GM20000 (cell line): Measurements from ENCODE around the gene RNLS.

ENCODE experiments used
- DNase-seq: peaks from one replicate; pipeline ENCODE4 v3.0.0; 2012; ENCODE audit warnings: low spot score
- TF ChIP-seq, protein P1 (sequence below): IDR thresholded peaks from 2 replicates; pipeline ENCODE4 v1.5.1; 2012; ENCODE audit warnings: mild to moderate bottlenecking, control low read depth; ENCODE audit errors: extremely low read depth, missing control alignments

Gene RNLS

DNA sequence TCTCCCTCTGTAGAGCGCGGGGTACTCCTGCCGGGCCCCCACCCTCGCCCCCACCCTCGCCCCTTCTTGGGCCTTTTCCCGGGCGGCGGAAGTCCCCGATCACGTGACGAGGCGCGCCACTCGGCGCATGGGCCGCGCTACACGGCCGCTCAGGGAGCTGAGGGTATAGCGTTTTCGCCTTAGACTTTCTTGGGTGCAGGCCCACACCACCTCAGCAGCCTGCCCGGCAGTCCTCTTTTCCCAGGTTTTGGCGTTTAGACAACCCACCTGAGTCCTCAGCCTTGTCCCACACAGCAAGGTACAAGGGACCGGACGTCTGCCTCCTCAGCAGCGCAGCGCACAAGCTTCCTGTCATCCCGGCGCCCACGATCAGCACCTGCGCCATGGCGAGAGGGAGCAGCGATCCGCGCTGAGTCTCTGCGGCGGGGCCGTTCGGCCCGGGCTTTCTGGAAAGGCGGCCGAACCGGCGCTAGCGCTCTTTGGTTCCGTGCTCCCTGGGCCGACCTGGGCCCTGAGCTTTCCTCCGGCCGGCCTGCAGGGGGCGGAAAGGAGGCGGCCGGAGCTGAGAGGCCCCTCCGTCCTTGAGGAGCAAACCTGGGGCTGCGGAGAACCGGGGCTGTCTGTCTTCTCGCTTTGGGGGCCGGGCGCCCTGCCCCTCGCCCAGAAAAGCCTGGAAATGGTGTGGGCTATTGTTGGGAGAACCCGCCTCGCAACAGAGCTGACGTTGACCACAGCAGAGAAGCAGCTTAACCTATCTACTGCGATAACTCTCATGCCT is at the start of gene RNLS:
TSS of gene RNLS (minus strand) at position 513 of the 778 bp plus-strand sequence.
- peak; percentile 68 for DNase-seq
- TF ChIP-seq, protein P1, sequence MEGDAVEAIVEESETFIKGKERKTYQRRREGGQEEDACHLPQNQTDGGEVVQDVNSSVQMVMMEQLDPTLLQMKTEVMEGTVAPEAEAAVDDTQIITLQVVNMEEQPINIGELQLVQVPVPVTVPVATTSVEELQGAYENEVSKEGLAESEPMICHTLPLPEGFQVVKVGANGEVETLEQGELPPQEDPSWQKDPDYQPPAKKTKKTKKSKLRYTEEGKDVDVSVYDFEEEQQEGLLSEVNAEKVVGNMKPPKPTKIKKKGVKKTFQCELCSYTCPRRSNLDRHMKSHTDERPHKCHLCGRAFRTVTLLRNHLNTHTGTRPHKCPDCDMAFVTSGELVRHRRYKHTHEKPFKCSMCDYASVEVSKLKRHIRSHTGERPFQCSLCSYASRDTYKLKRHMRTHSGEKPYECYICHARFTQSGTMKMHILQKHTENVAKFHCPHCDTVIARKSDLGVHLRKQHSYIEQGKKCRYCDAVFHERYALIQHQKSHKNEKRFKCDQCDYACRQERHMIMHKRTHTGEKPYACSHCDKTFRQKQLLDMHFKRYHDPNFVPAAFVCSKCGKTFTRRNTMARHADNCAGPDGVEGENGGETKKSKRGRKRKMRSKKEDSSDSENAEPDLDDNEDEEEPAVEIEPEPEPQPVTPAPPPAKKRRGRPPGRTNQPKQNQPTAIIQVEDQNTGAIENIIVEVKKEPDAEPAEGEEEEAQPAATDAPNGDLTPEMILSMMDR = peak; percentile 63

DNA sequence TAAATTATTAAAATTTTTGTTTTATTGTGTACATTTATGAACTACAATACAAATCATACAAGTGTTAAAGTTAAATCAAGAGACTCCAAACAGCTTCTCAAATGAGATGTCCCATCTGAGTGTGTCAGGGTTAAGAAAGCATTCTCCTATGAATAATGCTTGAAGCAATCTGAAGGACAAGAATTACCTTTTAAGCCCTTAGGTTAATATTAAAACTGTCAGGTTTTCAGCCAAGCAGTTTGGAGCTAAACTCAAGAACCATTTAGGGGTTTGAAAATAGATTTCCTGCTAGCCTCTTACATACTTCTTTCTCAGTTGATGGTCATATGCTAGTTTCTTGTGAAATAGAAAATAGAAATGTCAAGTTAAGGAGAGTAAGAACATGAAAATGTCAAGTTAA is 41.7 kb upstream of the RNLS start:
- TF ChIP-seq, protein P1 = no peak
- DNase-seq = no peak

DNA sequence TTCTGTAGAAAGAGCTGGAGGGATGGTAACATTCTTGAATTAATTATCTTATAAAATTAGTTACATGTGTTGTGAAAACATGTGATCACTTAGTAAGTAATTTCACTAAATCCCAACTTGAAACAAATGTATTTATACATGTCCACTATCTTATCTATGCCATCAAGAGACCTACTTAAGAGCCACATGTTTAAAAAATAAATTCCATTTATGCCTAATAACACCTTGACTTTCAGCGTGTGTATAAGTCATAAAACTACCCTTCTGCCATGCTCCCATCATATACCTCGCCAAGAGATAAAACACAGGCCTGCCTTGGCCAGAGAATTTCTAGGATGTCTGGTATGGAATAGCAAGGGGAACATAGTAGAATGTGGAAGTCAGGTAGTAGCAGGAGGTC is 40.7 kb upstream of the RNLS start:
- no peak for DNase-seq
- TF ChIP-seq, protein P1 = no peak

DNA sequence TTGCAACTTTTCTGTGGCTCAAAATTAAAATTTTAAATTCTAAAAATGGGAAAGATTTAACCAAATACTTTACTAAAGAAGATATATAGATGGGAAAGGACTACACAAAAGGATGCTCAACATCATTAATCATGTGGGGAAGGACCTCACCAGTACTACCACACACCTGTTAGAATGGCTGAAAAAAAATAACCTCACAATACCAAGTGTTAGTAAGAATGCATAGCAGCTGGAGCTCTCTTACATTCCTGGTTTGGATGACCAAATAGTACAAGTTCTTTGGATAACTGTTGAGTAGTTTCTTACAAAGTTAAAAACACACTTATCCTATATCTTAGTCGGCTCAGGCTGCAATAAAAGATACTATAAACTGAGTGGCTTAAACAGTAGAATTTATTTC is 37.3 kb upstream of the RNLS start:
- TF ChIP-seq, protein P1 = no peak
- no peak for DNase-seq

DNA sequence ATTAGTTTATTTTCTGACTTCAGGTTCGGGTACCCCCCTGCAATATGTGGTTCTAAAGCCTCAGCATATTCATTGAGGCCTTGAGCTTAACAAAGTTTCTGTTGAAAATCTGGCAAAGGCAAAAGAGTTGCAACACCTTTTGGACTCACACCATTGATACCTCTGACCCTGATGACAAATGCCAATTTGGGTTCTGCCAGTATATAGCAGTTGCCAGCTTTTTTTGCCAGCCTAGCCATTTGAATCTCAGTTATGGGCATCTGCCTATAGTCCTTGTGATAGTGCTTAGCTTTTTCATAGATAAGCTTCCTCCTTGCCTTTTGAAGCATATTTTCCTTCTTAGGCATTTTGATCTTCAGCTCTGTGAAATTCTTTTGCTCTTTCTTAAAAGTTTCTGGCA is 35.4 kb upstream of the RNLS start:
- TF ChIP-seq, protein P1 = no peak
- DNase-seq = no peak

DNA sequence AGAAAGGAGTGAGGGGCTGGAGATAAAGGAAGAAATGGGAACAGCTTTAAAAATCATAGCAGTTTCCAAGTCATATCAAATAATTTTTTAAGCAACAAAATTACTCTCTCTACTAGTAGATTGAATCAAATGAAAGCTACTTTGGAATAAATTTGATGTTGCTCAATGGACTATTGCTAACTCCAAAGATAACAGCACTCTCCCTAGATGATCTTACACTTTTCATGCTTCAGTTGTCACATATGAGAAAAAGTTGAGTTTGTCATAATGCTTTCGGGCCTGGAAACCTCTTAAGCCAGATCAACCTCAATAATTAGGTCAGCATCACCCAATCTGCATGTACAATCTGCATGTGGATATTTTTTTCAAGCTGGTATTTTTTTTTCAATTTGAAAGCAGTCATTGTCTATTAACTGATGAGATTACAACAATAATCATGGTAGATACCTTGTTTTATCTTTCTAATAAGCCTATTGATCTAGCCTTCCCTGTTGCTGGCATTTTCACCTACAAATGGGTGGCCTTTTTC is 34.7 kb upstream of the RNLS start:
- no peak for DNase-seq
- TF ChIP-seq, protein P1 = no peak

DNA sequence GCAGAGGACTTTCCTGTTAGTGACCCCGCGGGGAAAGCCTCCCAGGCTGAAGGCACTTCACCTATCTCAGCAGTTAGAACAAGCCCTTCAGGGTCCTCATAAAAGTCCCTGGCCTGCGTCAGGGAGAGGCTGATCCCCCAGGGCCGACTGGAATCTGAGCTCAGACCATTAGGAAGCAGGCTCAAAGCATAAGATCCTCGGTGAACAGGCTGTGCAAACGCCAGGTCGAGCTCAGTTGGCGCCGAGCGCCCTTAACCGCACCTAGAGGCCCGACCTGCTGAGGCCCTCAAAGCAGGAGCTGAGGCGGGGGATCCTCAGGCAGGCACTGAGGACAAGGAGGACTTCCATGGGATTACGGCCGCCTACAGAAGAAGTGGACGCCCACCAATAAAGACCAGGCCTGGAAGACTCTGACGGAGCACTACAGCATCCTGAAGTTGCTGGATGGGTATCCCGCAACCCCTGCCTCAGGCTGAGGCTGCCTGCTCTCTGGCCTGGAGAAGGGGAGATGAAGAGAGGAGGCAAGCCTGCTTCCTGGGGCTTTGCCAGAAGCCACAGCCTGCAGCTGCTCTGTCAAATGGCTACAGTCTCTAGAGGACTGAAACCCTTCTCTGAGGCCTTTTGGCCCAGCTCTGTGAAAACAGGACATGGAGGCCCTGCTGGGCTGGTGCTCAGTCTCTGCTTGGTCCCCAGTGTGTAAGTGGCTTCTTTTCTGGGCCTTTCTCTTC is 33.3 kb upstream of the RNLS start:
- TF ChIP-seq, protein P1 = no peak
- DNase-seq = no peak
